GM13976 (cell line): ENCODE measurements around the gene PSD4.

Experiments
- DNase-seq: peaks from one replicate; pipeline ENCODE4 v3.0.0; 2012; ENCODE audit warnings: low spot score
- CTCF ChIP-seq: IDR thresholded peaks from 2 replicates; pipeline ENCODE4 v1.5.1; 2012; ENCODE audit warnings: borderline replicate concordance, mild to moderate bottlenecking; ENCODE audit not compliant: insufficient read depth; ENCODE audit errors: extremely low read depth, missing control alignments, control extremely low read depth
- in situ Hi-C: fragments of 300-500 bp; cut with MboI; formaldehyde crosslinking; loops from one replicate; pipeline ENCODE4 v1.12.0; 2022; ENCODE audit warnings: low sequenced_read_pairs, mixed read lengths, inconsistent platforms; ENCODE audit not compliant: unreplicated experiment

The PSD4 gene

GRCh38 chr2:113223813-113224212 is 50.0 kb downstream of the PSD4 start:
- DNase-seq = no peak
- in situ Hi-C loops = no loop called here
- no peak for TF ChIP-seq CTCF

- no peak for DNase-seq
- in situ Hi-C loops = no loop called here
- TF ChIP-seq CTCF = no peak
These were observed 51.0 kb downstream of the PSD4 start for GRCh38 chr2:113224647-113225236.

GRCh38 chr2:113225263-113226259 is 51.8 kb downstream of the PSD4 start:
- no peak for TF ChIP-seq CTCF
- DNase-seq = no peak
- in situ Hi-C loops = no loop called here

- in situ Hi-C loops = no loop called here
- TF ChIP-seq CTCF = no peak
- DNase-seq = no peak
These were observed 52.7 kb downstream of the PSD4 start for GRCh38 chr2:113226462-113226861.

- no peak for DNase-seq
- in situ Hi-C loops = no loop called here
- TF ChIP-seq CTCF = no peak
These were observed 53.5 kb downstream of the PSD4 start for GRCh38 chr2:113227290-113227689.

- DNase-seq = no peak
- in situ Hi-C loops = no loop called here
- TF ChIP-seq CTCF = no peak
These were observed 53.9 kb downstream of the PSD4 start for GRCh38 chr2:113227698-113228097.
